ENCODE results near the gene RUSC2.

DNA sequence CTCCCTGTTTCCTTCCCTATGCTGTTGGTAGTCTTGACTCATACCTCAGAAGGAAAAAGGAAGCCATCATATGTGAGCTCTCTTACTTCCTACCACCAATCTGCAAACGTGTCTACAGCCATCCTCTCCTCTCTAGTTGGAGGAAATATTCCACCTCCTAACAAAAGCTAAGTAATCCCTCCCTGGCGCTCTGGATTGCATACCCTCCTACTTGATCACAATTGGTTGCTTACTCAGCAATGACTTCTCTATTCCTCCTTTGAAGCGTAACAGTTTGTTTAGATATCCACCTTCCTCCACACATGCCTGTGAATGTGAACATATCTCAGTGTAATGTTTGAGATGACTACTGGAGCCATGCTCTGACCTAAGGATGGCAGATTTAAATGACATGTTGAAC, 18.2 kb downstream of the RUSC2 start:
- TF ChIP-seq POLR2A (IDR thresholded peaks at IDR 0.05) (no peak), POLR2AphosphoS5 (IDR thresholded peaks at IDR 0.05) (no peak), EP300 (IDR thresholded peaks at IDR 0.05) (no peak)
- TF ChIP-seq, protein P1, sequence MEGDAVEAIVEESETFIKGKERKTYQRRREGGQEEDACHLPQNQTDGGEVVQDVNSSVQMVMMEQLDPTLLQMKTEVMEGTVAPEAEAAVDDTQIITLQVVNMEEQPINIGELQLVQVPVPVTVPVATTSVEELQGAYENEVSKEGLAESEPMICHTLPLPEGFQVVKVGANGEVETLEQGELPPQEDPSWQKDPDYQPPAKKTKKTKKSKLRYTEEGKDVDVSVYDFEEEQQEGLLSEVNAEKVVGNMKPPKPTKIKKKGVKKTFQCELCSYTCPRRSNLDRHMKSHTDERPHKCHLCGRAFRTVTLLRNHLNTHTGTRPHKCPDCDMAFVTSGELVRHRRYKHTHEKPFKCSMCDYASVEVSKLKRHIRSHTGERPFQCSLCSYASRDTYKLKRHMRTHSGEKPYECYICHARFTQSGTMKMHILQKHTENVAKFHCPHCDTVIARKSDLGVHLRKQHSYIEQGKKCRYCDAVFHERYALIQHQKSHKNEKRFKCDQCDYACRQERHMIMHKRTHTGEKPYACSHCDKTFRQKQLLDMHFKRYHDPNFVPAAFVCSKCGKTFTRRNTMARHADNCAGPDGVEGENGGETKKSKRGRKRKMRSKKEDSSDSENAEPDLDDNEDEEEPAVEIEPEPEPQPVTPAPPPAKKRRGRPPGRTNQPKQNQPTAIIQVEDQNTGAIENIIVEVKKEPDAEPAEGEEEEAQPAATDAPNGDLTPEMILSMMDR (IDR thresholded peaks at IDR 0.05), result no peak

Data from sigmoid colon (tissue), 4 donors.